ENCODE results near the gene JOSD1.

The JOSD1 gene

GRCh38 chr22:38710866-38711265 is 10.1 kb upstream of the JOSD1 start:
- no peak for DNase-seq

GRCh38 chr22:38710351-38710750 is 9.6 kb upstream of the JOSD1 start:
- no peak for DNase-seq

GRCh38 chr22:38709306-38709705 is 8.6 kb upstream of the JOSD1 start:
- no peak for DNase-seq

- DNase-seq = no peak
Measured at GRCh38 chr22:38707984-38708383, 7.2 kb upstream of the JOSD1 start.

- DNase-seq = no peak
Measured at GRCh38 chr22:38707346-38707745, 6.6 kb upstream of the JOSD1 start.

GRCh38 chr22:38706901-38707195 is 6.1 kb upstream of the JOSD1 start:
- no peak for DNase-seq

GRCh38 chr22:38706101-38706900 is 5.6 kb upstream of the JOSD1 start:
- peak; percentile 40 for DNase-seq

- peak; percentile 98 for DNase-seq
Measured at GRCh38 chr22:38705235-38706100, 4.7 kb upstream of the JOSD1 start, which contains the start of gene GTPBP1. Gene GTPBP1 (plus strand): TSS chr22:38705944. CDS start chr22:38705956, 12 bp downstream.

- DNase-seq = no peak
Measured at GRCh38 chr22:38704654-38705234, 4.0 kb upstream of the JOSD1 start.

- DNase-seq = no peak
Measured at GRCh38 chr22:38700270-38700788, 414 bp downstream of the JOSD1 start.

GRCh38 chr22:38699784-38700183 is 959 bp downstream of the JOSD1 start:
- DNase-seq = no peak

GRCh38 chr22:38699143-38699542 is 1.6 kb downstream of the JOSD1 start:
- no peak for DNase-seq

GRCh38 chr22:38698407-38699094 is 2.2 kb downstream of the JOSD1 start:
- no peak for DNase-seq

GRCh38 chr22:38697425-38698089 is 3.2 kb downstream of the JOSD1 start:
- DNase-seq = no peak

- peak; percentile 66 for DNase-seq
Measured at GRCh38 chr22:38696606-38697424, 3.9 kb downstream of the JOSD1 start.

GRCh38 chr22:38694940-38695339 is 5.8 kb downstream of the JOSD1 start:
- DNase-seq = no peak

- no peak for DNase-seq
Measured at GRCh38 chr22:38694049-38694448, 6.7 kb downstream of the JOSD1 start.

GRCh38 chr22:38689651-38690050 is 11.1 kb downstream of the JOSD1 start:
- no peak for DNase-seq

- no peak for DNase-seq
Measured at GRCh38 chr22:38685761-38686160, 15.0 kb downstream of the JOSD1 start.

GRCh38 chr22:38684895-38685294 is 15.8 kb downstream of the JOSD1 start:
- no peak for DNase-seq

GRCh38 chr22:38681582-38682335 is 19.0 kb downstream of the JOSD1 start, which contains the start of gene TOMM22:
Gene TOMM22 (plus strand): TSS chr22:38681957. CDS start chr22:38681979, 22 bp downstream.
- DNase-seq = peak; percentile 88
